ENCODE measurements around the gene HCFC2.
A peak's percentile ranks its signal among the peaks of the same experiment; 100 is the strongest.

HCFC2 gene

DNA sequence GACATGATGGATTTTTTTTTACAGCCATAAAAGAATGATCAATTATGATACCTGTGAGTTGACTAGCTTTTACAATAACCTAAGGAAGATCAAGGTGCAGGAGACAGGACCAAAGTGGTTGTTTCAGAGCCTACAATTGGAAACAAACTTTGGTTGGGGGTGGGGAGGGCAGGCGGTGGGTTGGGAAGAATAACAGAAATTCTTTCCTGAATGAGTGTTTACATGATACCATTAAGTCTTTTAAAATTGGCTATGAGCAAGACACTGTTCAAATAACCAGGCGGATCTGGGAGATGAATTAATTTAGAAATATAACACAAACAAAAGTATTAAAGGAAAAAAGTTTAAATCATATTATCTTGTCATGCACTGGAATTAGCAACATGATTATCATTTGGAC lies 66.4 kb downstream of the HCFC2 start:
- H3K36me3 ChIP-seq (ENCODE audit: control insufficient read depth, insufficient read depth, low read length), result peaks cover 3% of the 10 kb centered on the region
- no peak overlapping the region for H3K4me3 ChIP-seq (ENCODE audit: low read depth, low read length)
- no peaks in the 10 kb centered on the region for H3K9me3 ChIP-seq (ENCODE audit: control insufficient read depth, insufficient read depth, low read length)
- H3K9ac ChIP-seq (ENCODE audit: low read depth, low read length), result no peak overlapping the region
- peaks cover 9% of the 10 kb centered on the region for H3K4me1 ChIP-seq (ENCODE audit: control insufficient read depth, insufficient read depth, low read length)
- no peaks in the 10 kb centered on the region for H3K27me3 ChIP-seq (ENCODE audit: control insufficient read depth, insufficient read depth, low read length)

DNA sequence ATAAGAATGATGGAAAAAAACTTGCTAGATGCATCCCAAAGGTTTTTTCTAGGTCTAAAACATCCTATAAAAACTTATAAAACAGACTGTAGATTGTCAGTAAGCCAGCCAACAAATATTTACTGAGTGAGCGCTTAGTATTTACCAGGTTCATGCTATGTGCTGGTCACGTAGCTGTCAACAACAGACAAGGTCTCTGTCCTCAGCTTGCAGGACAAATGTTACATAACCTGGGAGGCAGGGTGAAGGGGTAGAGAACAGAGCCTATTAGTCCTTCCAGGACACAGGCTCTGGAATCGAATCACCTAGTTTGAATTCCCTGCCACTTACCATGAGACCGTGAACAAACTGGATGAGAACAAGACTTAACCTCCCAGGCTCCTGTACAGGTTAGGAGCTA lies 67.3 kb downstream of the HCFC2 start:
- H3K9me3 ChIP-seq (ENCODE audit: control insufficient read depth, insufficient read depth, low read length), result no peaks in the 10 kb centered on the region
- H3K4me1 ChIP-seq (ENCODE audit: control insufficient read depth, insufficient read depth, low read length), result peaks cover 11% of the 10 kb centered on the region
- no peaks in the 10 kb centered on the region for H3K27me3 ChIP-seq (ENCODE audit: control insufficient read depth, insufficient read depth, low read length)
- H3K4me3 ChIP-seq (ENCODE audit: low read depth, low read length), result no peak overlapping the region
- H3K9ac ChIP-seq (ENCODE audit: low read depth, low read length), result no peak overlapping the region
- H3K36me3 ChIP-seq (ENCODE audit: control insufficient read depth, insufficient read depth, low read length), result peaks cover 3% of the 10 kb centered on the region

DNA sequence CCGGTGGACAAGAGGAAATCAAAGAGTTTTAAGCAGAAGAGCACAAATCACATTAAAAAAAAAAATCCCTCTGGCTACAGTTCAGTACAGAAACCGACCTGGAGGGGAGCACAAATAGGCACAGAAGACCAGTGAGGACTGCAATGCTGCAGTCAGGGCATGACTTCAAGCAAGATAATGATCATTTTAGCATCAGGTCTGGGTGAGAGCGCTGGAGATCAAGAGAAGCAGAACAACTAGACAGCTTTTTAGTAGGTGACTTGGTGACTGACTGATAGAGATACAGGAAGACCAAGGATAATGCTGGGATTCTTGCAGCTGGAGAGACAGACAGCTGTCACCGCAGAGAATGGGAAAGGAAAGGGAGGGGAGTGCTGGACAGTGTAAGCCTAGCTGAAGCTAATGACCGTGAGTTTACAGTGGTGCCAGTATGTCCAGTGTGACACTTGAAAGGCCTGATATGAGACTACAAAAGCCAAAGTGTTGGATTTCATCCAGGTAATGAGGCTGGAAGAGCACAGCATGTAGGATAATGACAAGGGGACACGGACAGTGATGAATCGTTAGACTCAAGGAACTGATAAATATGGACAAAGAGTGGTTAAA lies 68.1 kb downstream of the HCFC2 start:
- no peak overlapping the region for H3K9ac ChIP-seq (ENCODE audit: low read depth, low read length)
- H3K4me3 ChIP-seq (ENCODE audit: low read depth, low read length), result no peak overlapping the region
- H3K4me1 ChIP-seq (ENCODE audit: control insufficient read depth, insufficient read depth, low read length), result peaks cover 11% of the 10 kb centered on the region
- H3K36me3 ChIP-seq (ENCODE audit: control insufficient read depth, insufficient read depth, low read length), result peaks cover 3% of the 10 kb centered on the region
- no peaks in the 10 kb centered on the region for H3K27me3 ChIP-seq (ENCODE audit: control insufficient read depth, insufficient read depth, low read length)
- H3K9me3 ChIP-seq (ENCODE audit: control insufficient read depth, insufficient read depth, low read length), result no peaks in the 10 kb centered on the region

GRCh38 chr12:104133321-104133720 lies 69.0 kb downstream of the HCFC2 start:
- no peak overlapping the region for H3K9ac ChIP-seq (ENCODE audit: low read depth, low read length)
- H3K27me3 ChIP-seq (ENCODE audit: control insufficient read depth, insufficient read depth, low read length), result no peaks in the 10 kb centered on the region
- peaks cover 3% of the 10 kb centered on the region for H3K36me3 ChIP-seq (ENCODE audit: control insufficient read depth, insufficient read depth, low read length)
- H3K4me1 ChIP-seq (ENCODE audit: control insufficient read depth, insufficient read depth, low read length), result peaks cover 11% of the 10 kb centered on the region
- no peak overlapping the region for H3K4me3 ChIP-seq (ENCODE audit: low read depth, low read length)
- H3K9me3 ChIP-seq (ENCODE audit: control insufficient read depth, insufficient read depth, low read length), result no peaks in the 10 kb centered on the region

DNA sequence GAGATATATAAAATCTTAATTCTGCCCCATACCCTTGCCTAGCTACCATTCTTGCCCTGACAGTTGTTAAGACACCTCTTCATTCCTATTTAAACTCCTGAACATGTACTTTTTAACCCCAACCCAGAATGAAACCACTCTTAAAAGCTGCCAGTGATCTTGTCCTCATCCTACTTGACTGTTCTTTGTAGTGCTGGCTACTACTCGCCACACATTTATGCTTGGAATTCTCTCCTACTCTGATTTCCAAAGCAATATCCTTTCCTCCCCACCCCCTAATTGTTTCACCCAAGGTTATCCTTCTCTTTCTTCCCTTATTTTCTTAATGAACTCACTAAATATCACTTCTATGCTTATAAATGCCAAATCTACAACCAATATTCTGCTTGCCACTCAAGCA lies 69.5 kb downstream of the HCFC2 start:
- peaks cover 13% of the 10 kb centered on the region for H3K4me1 ChIP-seq (ENCODE audit: control insufficient read depth, insufficient read depth, low read length)
- no peak overlapping the region for H3K4me3 ChIP-seq (ENCODE audit: low read depth, low read length)
- peaks cover 3% of the 10 kb centered on the region for H3K36me3 ChIP-seq (ENCODE audit: control insufficient read depth, insufficient read depth, low read length)
- no peaks in the 10 kb centered on the region for H3K9me3 ChIP-seq (ENCODE audit: control insufficient read depth, insufficient read depth, low read length)
- H3K9ac ChIP-seq (ENCODE audit: low read depth, low read length), result no peak overlapping the region
- H3K27me3 ChIP-seq (ENCODE audit: control insufficient read depth, insufficient read depth, low read length), result no peaks in the 10 kb centered on the region

DNA sequence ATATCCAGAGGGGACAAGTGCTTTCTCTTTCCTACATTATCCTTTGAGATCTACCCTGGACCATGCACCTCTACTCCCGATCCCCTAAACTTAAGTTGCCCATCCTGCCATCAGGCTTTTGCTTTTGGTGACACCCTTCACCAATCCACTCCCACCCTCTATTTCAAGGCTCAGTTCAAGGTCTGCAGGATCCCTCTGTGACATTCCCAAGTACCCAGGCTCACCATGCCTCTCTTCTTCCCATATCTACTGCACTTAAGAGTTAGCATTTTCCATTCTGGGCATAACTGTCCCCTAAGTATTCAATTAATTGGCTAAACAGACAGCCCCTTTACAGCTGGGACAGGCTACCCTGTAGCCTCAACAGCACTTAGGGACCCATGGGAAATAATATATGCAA lies 70.6 kb downstream of the HCFC2 start:
- Histone ChIP-seq H3K4me1 (ENCODE audit: control insufficient read depth, insufficient read depth, low read length) (peaks cover 16% of the 10 kb centered on the region), H3K9ac (ENCODE audit: low read depth, low read length) (no peak overlapping the region), H3K4me3 (ENCODE audit: low read depth, low read length) (no peak overlapping the region), H3K27me3 (ENCODE audit: control insufficient read depth, insufficient read depth, low read length) (no peaks in the 10 kb centered on the region), H3K9me3 (ENCODE audit: control insufficient read depth, insufficient read depth, low read length) (no peaks in the 10 kb centered on the region), H3K36me3 (ENCODE audit: control insufficient read depth, insufficient read depth, low read length) (peaks cover 3% of the 10 kb centered on the region)

DNA sequence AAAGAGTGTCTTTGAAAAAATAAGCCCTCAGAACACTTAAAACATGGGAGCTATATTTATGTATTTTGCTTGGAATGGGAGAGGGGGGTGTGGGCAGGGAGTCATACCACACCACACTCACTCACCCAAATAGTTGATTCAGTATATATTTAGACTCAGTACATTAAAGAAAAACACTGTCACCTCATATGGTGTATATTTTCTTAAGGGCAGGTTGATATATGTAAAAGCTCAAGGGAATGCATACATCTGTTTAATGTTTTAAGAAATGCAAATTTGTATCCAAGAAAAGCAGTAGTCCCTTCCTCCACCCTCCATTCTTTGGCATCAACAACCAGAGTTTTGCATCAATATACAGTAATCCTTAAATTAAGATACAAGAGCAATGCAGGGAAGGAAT lies 72.2 kb downstream of the HCFC2 start:
- H3K4me1 ChIP-seq (ENCODE audit: control insufficient read depth, insufficient read depth, low read length), result peaks cover 10% of the 10 kb centered on the region
- no peaks in the 10 kb centered on the region for H3K9me3 ChIP-seq (ENCODE audit: control insufficient read depth, insufficient read depth, low read length)
- H3K27me3 ChIP-seq (ENCODE audit: control insufficient read depth, insufficient read depth, low read length), result no peaks in the 10 kb centered on the region
- peak overlapping the region; percentile 73 for H3K4me3 ChIP-seq (ENCODE audit: low read depth, low read length)
- peaks cover 3% of the 10 kb centered on the region for H3K36me3 ChIP-seq (ENCODE audit: control insufficient read depth, insufficient read depth, low read length)
- peak overlapping the region; percentile 89 for H3K9ac ChIP-seq (ENCODE audit: low read depth, low read length)

DNA sequence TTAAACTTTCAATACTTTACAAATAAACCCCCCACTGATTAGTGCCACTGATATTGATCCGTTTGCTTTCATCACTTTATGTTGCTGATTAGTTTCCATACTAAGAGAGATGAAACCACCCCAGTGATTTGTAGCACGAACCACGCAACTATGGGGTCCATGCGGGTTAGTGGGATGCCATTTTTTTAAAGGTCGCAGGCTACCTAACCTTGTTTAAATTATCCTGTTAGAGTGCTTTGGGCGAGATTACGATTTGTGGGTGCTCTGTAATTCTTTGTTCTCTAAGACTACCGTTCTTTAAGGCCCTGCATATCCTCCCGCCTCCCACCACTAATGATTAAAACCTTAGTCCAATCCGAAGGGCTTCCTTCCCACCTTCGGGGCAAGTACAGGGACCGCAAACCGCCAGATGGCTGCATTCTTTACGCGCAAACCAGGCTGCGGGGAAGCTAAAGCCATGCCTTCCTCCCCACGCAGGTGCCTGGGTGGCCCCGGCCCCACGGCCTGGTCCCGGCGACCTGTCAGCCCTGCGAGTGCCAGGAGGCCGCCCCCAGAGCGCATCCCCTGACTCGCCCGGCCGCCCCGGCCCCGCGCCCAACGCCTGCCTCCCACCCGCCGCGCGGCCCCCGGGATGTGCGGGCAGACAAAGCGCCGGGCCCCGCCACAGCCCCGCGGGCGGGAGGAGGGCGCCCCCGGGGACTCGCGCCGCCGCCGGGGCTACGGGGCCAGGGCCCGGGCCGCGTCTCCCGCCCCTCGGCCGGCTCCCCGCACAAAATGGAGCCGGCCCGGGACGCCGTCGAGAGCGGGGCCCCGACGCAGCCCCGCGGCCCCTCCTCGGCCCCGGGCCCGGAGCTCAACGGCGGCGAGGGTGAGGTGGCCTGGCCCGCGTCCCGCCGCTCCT lies 72.9 kb downstream of the HCFC2 start:
- Histone ChIP-seq H3K36me3 (ENCODE audit: control insufficient read depth, insufficient read depth, low read length) (peaks cover 3% of the 10 kb centered on the region), H3K9me3 (ENCODE audit: control insufficient read depth, insufficient read depth, low read length) (no peaks in the 10 kb centered on the region), H3K4me1 (ENCODE audit: control insufficient read depth, insufficient read depth, low read length) (peaks cover 10% of the 10 kb centered on the region), H3K9ac (ENCODE audit: low read depth, low read length) (peak overlapping the region; percentile 89), H3K4me3 (ENCODE audit: low read depth, low read length) (peak overlapping the region; percentile 73), H3K27me3 (ENCODE audit: control insufficient read depth, insufficient read depth, low read length) (no peaks in the 10 kb centered on the region)

- Histone ChIP-seq H3K4me3 (ENCODE audit: low read depth, low read length) (peak within 1 kb of the TSS; percentile 73), H3K27me3 (ENCODE audit: control insufficient read depth, insufficient read depth, low read length) (no peaks in the 10 kb centered on the region), H3K4me1 (ENCODE audit: control insufficient read depth, insufficient read depth, low read length) (peaks cover 10% of the 10 kb centered on the region), H3K36me3 (ENCODE audit: control insufficient read depth, insufficient read depth, low read length) (no peaks in the 10 kb centered on the region), H3K9ac (ENCODE audit: low read depth, low read length) (peak within 1 kb of the TSS; percentile 89), H3K9me3 (ENCODE audit: control insufficient read depth, insufficient read depth, low read length) (no peaks in the 10 kb centered on the region)
Measured at GRCh38 chr12:104137902-104138796, 73.8 kb downstream of the HCFC2 start, which contains the start of gene NFYB. TSS of gene NFYB (minus strand) at chr12:104138210. CDS start at chr12:104135453, 2,757 bp downstream.

DNA sequence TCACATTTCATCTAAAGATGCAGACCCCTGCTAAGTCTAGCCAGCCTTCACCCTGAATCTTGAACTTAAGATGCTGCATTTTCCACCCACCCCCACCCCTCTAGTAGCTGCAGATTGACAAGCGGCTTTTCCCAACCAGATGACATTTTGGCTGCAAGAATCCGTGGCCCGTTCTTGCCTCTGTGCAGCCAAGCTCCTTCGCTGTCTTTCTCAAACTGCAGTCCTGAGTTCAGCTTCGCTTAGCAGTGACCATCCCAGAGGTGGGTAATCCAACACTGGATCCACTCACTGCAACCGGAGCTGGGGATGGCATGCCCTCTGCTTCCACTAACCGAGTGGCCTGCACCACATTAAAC lies 74.4 kb downstream of the HCFC2 start:
- peak overlapping the region; percentile 77 for H3K9ac ChIP-seq (ENCODE audit: low read depth, low read length)

DNA sequence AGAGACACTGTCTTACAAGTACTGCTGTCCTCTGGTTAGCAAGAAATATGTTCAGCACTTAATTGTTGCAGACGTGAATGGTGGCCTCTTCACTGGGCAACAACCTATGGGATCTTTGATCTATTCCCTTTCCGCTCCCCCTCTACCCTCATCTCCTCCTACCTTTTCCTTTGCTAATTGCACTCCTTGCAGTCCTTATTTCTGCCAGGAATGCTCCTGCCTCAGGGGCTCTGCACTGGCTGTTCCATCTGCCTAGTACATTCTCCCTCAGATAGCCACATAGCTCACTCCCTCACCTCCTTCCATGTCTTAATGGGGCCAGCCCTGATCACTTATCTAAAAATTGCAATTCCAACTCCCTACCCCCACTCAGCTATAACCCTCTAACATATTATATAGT lies 78.2 kb downstream of the HCFC2 start:
- H3K36me3 ChIP-seq (ENCODE audit: control insufficient read depth, insufficient read depth, low read length), result no peaks in the 10 kb centered on the region
- H3K27me3 ChIP-seq (ENCODE audit: control insufficient read depth, insufficient read depth, low read length), result no peaks in the 10 kb centered on the region
- no peak overlapping the region for H3K4me3 ChIP-seq (ENCODE audit: low read depth, low read length)
- no peak overlapping the region for H3K9ac ChIP-seq (ENCODE audit: low read depth, low read length)
- peaks cover 4% of the 10 kb centered on the region for H3K4me1 ChIP-seq (ENCODE audit: control insufficient read depth, insufficient read depth, low read length)
- no peaks in the 10 kb centered on the region for H3K9me3 ChIP-seq (ENCODE audit: control insufficient read depth, insufficient read depth, low read length)

More for the DNA sequence above, 74.4 kb downstream of the HCFC2 start:
- H3K27me3 ChIP-seq (ENCODE audit: control insufficient read depth, insufficient read depth, low read length), result no peaks in the 10 kb centered on the region
- H3K9me3 ChIP-seq (ENCODE audit: control insufficient read depth, insufficient read depth, low read length), result no peaks in the 10 kb centered on the region
- H3K4me1 ChIP-seq (ENCODE audit: control insufficient read depth, insufficient read depth, low read length), result peaks cover 10% of the 10 kb centered on the region
- H3K36me3 ChIP-seq (ENCODE audit: control insufficient read depth, insufficient read depth, low read length), result no peaks in the 10 kb centered on the region
- H3K4me3 ChIP-seq (ENCODE audit: low read depth, low read length), result peak overlapping the region; percentile 55
